ENCODE data around the gene HNRNPK. TPM values are rescaled to one million over a fixed set of nuclear protein-coding genes. Genes with fewer than 3 reads are reported as not detected.

HNRNPK gene
- total and polyA plus RNA-seq, 10 of the 15 experiments (the other 5 are each of a cell fraction or from before 2014, with no cell fraction given): 235 to 970 (median 652) TPM

DNA sequence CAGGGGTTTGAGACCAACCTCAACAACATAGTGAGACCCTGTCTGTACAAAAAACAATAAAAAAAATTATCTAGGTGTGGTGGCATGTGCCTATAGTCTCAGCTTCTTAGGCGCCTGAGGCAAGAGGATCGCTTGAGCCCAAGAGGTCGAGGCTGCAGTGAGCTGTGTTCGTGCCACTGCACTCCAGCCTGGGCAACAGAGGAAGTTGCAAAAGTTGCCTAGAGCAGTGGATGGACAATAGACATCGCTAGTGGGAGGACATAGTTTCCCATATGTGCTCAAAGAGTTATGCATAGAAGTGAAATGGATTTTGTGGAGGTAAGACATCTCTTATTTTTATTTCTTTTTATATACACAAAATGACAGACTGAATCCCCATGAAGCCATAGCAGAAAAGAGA, 19.0 kb downstream of the HNRNPK start (continued):
- no peak for TF ChIP-seq RAD21 (IDR thresholded peaks at IDR 0.05; ENCODE audit: insufficient read depth, low read depth, low read length)
- no peak for TF ChIP-seq ATF2 (IDR thresholded peaks at IDR 0.05; ENCODE audit: low read length)
- TF ChIP-seq PRDM15 (CRISPR knock-in tag; IDR thresholded peaks at IDR 0.05): no peak
- TF ChIP-seq FOS (IDR thresholded peaks at IDR 0.05; ENCODE audit: borderline replicate concordance, extremely low read depth, insufficient read length): no peak

- H3K36me3 ChIP-seq (ENCODE audit: control insufficient read depth in 2 of 2, insufficient read depth in 2 of 2, low read length in 1 of 2): 0 out of 4 replicates have a peak, but pooled peaks cover 0 to 3% of the 10 kb centered on the region in 2 experiments
- no peaks in the 10 kb centered on the region; the same call in 1 of the 2 replicates for H3K79me2 ChIP-seq (ENCODE audit: control insufficient read depth, insufficient read depth, low read length)
- no peaks in the 10 kb centered on the region for H3K4me1 ChIP-seq (ENCODE audit: control insufficient read depth, insufficient read depth, low read length)
- ChIA-PET POLR2A (no interaction called here), RAD21 (ENCODE audit: unreplicated experiment) (interaction anchor here (0.7 kb wide), 1 partner anchor 344 kb away, joined by 3 read pairs; no protein-coding TSS in a partner anchor), CTCF (interaction anchor here (0.7 kb wide), 1 partner anchor 783 kb away, joined by 4 read pairs; no protein-coding TSS in a partner anchor), SMC1A (ENCODE audit: uncharacterized antibody, unreplicated experiment) (interaction anchor here (1.6 kb wide), 1 partner anchor 15 kb away, joined by 3 read pairs; no protein-coding TSS in a partner anchor)
- intact Hi-C loops (cut with micrococcal nuclease; ENCODE audit: unreplicated experiment) (no loop called here), in situ Hi-C loops (cut with MboI) (no loop called here)
- FAIRE-seq: no peak
- no TSS peak for BruUV-seq (replicated peaks)
- 73% methylated on average over 3 of the region's 4 CpGs for WGBS (ENCODE audit: insufficient coverage, insufficient replicate concordance, low lambda C conversion rate, missing lambda C conversion rate)
- H3K4me3 ChIP-seq: no peak overlapping the region
- ATAC-seq: no peak
- no peak for DNase-seq (ENCODE audit: low read depth, low spot score)
- H3K27me3 ChIP-seq (replicated peaks in 1 of 2; ENCODE audit: control insufficient read depth in 2 of 2, insufficient read depth in 2 of 2, low read length in 1 of 2): no peaks in the 10 kb centered on the region
- H3K27ac ChIP-seq (ENCODE audit: control insufficient read depth, insufficient read depth): no peak overlapping the region
- no peak overlapping the region for H2AFZ ChIP-seq (ENCODE audit: control insufficient read depth, low read depth, low read length)
- TF ChIP-seq, protein P1, sequence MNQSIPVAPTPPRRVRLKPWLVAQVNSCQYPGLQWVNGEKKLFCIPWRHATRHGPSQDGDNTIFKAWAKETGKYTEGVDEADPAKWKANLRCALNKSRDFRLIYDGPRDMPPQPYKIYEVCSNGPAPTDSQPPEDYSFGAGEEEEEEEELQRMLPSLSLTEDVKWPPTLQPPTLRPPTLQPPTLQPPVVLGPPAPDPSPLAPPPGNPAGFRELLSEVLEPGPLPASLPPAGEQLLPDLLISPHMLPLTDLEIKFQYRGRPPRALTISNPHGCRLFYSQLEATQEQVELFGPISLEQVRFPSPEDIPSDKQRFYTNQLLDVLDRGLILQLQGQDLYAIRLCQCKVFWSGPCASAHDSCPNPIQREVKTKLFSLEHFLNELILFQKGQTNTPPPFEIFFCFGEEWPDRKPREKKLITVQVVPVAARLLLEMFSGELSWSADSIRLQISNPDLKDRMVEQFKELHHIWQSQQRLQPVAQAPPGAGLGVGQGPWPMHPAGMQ (IDR thresholded peaks at IDR 0.05; ENCODE audit: borderline replicate concordance): no peak
- TF ChIP-seq ETV6 (conservative IDR thresholded peaks at IDR 0.05 in 1 of 2, IDR thresholded peaks at IDR 0.05 in 1 of 2; ENCODE audit: borderline replicate concordance in 1 of 2, low read depth in 1 of 2): no peak
- no peak for TF ChIP-seq SMARCA5 (IDR thresholded peaks at IDR 0.05)
- no peak for TF ChIP-seq KAT2A (conservative IDR thresholded peaks at IDR 0.05; ENCODE audit: control insufficient read depth, low read depth, low read length)
- TF ChIP-seq HDGF (IDR thresholded peaks at IDR 0.05): no peak
- TF ChIP-seq EP300 (IDR thresholded peaks at IDR 0.05; ENCODE audit: borderline replicate concordance in 1 of 2, control insufficient read depth in 1 of 2, low read depth in 2 of 2, low read length in 2 of 2): no peak
- H4K20me1 ChIP-seq (ENCODE audit: control insufficient read depth, insufficient read depth): no peaks in the 10 kb centered on the region
- H3K4me2 ChIP-seq (ENCODE audit: control insufficient read depth, insufficient read depth): no peak overlapping the region
- no peaks in the 10 kb centered on the region for H3K9me3 ChIP-seq (replicated peaks; ENCODE audit: control insufficient read depth, insufficient read depth, low read length)
- H3K9ac ChIP-seq (ENCODE audit: control insufficient read depth, insufficient read depth, low read length): no peak overlapping the region
Measured at GRCh38 chr9:83959061-83959460, 21.0 kb downstream of the HNRNPK start.
